ENCODE results near the gene AIFM3.
"Not testable (repeated sequence)": the region's sequence is repeated elsewhere in the genome, so short reads cannot be mapped to it uniquely, and the experiment has no call there.

The AIFM3 gene

DNA sequence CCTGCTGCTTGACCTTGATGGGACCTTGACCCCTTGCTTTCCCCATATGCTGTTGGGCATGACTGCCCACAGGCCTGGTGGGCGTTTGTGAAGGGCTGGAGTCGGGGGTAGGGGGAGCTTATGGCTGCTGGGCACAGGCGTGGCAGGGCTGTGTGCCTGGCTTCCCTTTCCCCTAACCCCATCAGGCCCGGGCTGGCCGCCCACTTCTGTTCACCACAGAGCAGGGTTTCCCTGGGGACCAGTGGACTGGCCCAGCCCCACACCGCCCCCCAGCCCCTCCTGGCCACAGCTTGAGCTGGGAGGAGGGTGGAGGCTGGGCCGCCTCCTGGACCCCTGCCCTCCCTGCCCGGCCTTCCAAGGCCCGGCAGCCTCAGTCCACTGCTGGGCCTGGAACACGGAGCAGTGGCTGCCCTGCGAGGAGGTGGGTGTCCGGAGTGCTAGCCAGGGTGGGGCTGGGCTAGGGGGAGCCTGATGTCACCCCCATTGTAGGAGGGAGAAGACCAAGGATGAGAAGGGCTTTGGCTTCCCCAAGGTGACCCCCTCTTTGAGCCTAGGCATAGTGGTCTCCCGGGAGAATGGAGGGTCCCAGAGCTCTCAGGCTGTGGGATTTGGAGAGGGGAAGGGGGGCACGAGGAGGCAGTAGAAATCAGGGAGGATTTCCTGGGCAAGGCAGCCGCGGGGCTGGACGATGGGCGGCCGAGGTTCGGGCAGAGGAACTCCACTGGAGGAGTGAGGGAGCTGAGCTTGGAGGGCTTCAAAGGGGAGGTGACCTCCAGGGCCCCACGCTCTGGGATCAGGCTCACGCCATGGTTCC lies at the start of gene AIFM3:
AIFM3 (plus strand) TSS at position 373 of the 814 bp plus-strand sequence. CDS start 690 bp downstream, outside the sequence.
- no peak for DNase-seq (ENCODE audit: extremely low read depth in 1 of 2, low read depth in 1 of 2)

- no peak for DNase-seq (ENCODE audit: extremely low read depth in 1 of 2, low read depth in 1 of 2)
Observed at GRCh38 chr22:20918663-20919218, 48.3 kb upstream of the AIFM3 start.

DNA sequence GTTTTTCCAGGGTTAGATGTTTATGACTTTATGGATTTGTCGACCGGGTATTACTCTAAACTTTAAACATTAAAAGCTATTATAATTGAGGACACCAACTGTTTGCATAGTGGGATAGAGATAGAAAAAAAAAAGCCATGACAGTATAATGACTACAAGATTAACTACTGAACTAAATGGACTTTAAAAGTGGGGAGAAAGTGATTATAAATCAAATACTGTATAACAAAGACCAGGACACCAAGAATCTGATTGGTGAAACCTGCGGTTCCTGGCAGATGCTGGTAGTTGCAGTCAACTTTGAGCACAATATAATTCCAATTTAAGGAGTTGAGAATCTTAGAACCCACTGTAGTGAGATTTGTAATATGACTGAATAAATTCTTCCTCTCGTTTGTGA lies 47.3 kb upstream of the AIFM3 start:
- no peak for DNase-seq (ENCODE audit: extremely low read depth in 1 of 2, low read depth in 1 of 2)

DNA sequence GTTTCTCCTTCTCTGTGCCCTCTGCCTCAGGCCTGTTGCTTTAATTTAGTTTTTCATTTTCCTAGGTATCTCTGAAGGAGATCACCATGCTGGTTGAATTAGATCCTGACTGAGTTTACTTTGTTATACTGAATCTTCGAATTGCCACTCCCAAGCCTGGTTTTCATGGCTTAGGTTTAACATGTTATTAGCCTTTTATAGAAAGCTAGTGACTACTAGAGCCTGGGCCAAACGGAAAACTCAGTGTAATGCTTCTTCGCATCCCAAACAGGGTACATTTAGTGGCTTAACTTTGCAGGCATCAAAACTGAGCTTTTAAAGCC lies 46.2 kb upstream of the AIFM3 start:
- DNase-seq (ENCODE audit: extremely low read depth in 1 of 2, low read depth in 1 of 2) = no peak

GRCh38 chr22:20922141-20922751 lies 44.8 kb upstream of the AIFM3 start:
- no peak for DNase-seq (ENCODE audit: extremely low read depth in 1 of 2, low read depth in 1 of 2)

DNA sequence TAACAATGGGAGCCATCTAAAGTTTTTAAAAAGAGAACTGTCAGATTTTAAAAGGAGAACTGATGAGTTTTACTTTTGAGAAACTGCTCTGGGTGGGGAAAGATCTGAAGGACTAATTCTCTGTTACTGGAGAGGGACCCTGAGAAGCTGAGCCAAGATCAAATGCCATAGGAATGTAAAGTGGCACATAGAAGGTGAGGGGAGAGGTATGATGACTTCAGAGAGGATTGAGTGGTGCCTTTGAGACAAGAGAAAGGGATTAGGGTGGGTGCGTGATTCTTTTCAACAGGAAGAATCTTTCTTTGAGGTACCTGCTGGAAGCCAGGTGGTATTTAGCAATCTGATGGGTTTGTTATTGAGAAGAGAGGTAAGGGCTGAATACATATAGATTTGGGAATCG lies 40.8 kb upstream of the AIFM3 start:
- no peak for DNase-seq (ENCODE audit: extremely low read depth in 1 of 2, low read depth in 1 of 2)

DNA sequence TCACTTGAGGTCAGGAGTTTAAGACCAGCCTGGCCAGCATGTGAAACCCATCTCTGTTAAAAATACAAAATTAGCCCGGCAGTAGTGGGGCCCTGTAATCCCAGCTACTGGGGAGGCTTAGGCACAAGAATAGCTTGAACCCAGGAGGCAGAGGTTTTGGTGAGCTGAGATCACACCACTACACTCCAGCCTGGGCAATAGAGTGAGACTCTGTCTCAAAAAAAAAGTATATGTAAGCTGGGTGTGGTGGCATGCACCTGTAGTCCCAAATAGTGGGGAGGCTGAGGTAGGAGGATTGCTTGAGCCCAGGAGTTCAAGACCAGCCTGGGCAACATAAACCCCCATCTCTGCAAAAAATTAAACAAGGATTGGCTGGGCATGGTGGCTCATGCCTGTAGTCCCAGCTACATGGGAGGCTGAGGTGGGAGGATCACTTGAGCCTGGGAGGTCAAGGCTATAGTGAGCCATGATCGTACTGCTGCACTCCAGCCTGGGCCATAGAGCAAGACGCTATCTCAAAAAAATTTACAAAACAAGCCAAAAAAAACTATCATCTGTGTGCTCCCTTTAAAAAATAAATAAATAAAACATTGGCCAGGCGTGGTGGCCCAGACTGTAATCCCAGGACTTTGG lies 39.0 kb upstream of the AIFM3 start:
- no peak for DNase-seq (ENCODE audit: extremely low read depth in 1 of 2, low read depth in 1 of 2)

DNA sequence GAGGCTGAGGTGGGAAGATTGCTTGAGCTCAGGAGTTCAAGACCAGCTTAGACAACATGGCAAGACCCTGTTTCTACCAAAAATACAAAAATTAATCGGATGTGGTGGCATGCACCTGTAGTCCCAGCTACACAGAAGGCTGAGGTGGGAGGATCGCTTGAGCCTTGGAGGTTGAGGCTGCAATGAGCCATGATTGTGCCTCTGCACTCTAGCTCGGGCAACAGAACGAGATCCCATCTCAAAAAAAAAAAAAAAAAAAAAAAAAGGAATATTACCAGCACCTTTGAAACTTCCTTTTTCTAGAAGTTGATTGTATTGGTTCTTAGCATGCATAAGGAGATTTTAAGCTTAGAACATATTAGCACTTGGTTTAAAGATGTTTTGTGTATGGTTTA lies 38.5 kb upstream of the AIFM3 start:
- no peak for DNase-seq (ENCODE audit: extremely low read depth in 1 of 2, low read depth in 1 of 2)

GRCh38 chr22:20930004-20930403 lies 37.1 kb upstream of the AIFM3 start:
- no peak for DNase-seq (ENCODE audit: extremely low read depth in 1 of 2, low read depth in 1 of 2)

DNA sequence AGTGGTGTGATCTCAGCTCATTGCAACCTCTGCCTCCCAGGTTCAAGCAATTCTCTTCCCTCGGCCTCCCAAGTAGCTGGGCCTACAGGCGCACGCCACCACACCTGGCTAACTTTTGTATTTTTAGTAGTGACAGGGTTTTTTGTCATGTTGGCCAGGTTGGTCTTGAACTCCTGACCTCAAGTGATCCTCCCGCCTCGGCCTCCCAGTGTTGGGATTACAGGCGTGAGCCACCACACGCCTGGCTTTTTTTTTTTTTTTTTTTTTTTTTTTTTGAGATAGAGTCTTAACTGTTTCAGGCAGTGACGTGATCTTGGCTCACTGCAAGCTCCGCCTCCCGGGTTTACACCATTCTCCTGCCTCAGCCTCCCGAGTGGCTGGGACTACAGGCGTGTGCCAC lies 36.6 kb upstream of the AIFM3 start:
- DNase-seq (ENCODE audit: extremely low read depth in 1 of 2, low read depth in 1 of 2) = not testable (repeated sequence)

DNA sequence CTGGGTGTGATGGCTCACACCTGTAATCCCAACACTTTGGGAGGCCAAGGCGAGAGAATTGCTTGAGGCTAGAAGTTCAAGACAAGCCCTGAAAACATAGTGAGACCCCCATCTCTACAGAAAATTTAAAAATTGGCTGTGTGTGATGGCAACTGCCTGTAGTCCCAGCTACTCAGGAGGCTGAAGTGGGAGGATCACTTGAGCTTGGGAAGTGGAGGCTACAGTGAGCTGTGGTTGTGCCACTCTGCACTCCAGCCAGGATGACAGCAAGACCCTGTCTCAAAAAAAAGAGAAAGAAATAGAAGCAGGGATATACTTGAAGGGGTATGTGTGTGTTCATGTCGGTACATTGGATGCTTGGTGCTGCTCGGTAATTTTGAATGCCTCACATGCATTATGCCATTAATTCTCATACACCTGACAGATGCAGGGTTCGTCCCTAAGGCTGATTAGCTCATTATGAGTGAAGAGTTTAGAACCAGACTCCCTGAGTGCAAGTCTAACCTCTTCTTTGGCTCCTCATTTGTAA lies 35.9 kb upstream of the AIFM3 start:
- DNase-seq (ENCODE audit: extremely low read depth in 1 of 2, low read depth in 1 of 2) = no peak

- no peak for DNase-seq (ENCODE audit: extremely low read depth in 1 of 2, low read depth in 1 of 2)
Observed at GRCh38 chr22:20933910-20934309, 33.1 kb upstream of the AIFM3 start.

- not testable (repeated sequence) for DNase-seq (ENCODE audit: extremely low read depth in 1 of 2, low read depth in 1 of 2)
Observed at GRCh38 chr22:20935049-20935448, 32.0 kb upstream of the AIFM3 start.

GRCh38 chr22:20935780-20936539 lies 31.1 kb upstream of the AIFM3 start:
- not testable (repeated sequence) for DNase-seq (ENCODE audit: extremely low read depth in 1 of 2, low read depth in 1 of 2)

DNA sequence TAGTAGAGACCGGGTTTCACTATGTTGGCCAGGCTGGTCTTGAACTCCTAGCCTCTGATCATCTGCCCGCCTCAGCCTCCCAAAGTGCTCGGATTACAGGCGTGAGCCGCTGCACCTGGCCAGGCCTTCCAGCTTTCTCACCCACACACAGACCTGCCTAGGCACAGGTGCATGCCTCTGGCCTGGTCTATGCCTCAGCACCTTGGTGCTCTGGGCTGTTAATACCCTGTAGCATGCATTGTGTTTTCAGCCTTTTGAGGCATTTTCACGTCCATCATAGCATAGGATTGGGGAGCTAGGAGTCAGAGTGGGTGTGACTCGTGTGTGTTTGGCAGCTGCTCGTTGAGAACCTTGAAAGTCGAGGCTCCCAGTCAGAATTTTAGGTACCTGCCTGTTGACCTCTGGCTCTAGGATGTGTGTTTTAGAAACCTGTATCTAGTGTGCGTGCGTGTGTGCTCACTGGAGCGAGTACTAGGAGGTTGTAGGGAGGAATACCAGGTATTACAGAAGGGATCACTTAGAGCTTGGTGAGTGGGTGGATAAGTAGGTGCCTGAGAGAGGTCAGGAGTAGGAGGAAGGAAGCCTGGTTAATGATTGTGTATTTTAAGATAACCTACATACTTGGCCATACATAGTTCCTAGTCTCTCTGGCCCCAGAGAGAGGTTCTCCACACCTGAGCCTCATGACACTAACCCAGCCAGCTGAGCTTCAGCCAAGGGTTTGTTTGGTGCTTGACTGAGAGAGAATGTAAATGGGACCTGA lies 29.8 kb upstream of the AIFM3 start:
- no peak for DNase-seq (ENCODE audit: extremely low read depth in 1 of 2, low read depth in 1 of 2)

DNA sequence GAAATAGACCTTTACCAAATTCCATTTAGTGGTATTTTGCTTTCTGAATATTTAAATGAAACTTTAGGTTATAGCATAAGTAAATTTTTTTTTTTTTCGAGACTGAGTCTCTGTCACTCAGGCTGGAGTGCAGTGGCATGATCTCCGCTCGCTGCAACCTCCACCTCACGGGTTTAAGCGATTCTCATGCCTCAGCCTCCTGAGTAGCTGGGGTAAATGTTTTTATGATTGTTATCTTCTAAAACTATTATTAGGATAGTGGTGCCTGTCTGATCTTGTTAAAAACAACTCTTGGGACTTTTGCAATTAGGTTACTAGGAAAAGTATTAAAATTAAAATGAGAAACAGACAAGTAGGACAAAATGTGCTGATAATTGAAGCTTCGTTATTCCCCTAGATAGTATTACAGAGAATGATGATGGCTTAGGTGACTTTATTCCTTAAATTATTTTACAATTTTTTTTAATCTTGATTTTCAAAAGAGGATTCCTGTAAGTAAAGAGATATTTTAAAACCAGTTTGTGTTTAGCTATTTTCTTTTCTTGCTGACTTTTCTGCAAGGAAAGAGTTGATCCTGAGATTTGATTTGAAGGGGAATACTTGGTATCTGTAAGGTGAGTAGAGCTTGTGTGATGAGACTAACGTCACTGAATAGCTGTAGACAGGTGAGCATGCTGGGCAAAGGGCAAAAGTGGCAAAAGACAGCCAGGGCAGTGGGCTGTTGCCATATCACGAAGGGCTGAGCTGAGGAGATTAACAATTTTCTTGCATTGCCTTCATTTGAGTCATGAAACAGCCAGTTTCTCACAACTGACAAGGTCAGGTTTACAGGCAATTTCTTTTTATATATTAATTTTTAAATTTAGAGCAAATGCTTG lies 29.0 kb upstream of the AIFM3 start:
- no peak for DNase-seq (ENCODE audit: extremely low read depth in 1 of 2, low read depth in 1 of 2)

DNA sequence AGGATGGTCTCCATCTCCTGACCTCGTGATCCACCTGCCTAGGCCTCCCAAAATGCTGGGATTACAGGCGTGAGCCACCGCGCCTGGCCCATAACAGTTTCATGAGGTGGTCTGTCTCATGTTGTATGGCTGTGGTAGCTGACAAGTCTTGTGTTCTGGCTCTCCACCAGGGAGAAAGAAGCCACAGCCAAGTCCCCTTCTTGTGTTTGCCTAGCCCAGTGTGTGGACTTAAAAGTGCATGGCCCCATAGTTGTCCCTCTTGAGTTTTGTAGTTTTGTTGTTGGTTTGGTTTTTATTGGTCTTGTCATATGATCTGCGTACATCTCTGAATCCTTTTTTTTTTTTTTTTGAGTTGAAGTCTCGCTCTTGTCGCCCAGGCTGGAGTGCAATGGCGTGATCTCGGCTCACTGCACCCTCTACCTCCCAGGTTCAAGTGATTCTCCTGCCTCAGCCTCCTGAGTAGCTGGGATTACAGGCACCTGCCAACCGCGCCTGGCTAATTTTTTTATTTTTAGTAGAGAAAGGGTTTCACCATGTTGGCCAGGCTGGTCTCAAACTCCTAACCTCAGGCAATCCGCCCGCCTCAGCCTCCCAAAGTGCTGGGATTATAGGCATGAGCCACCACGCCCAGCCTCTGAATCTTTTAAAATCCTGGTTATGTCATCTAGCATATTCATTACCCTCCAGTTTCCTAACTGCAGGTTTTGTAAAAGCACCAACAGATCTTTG lies 27.4 kb upstream of the AIFM3 start:
- DNase-seq (ENCODE audit: extremely low read depth in 1 of 2, low read depth in 1 of 2) = not testable (repeated sequence)

DNA sequence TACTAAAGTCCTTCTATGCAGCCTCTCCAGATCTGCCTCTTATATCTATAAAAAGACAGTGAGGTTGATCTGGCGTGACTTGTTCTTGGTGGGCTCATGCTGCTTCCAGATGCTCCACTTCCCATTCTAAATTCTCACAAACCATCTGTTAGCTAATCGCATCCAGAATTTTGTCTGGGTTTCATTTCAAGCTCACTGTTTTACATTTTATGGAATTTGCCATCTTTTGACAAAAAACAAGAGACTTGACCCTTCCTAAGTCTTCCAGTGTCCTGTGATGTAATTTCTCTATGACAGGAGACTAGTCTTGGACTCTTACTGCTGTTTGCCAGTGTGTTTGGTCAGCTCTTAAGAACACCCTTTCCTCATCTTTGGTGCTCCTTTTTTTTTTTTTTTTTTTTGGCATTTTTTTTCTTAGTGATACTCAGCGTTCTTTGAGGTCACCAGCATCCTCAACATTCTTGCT lies 26.8 kb upstream of the AIFM3 start:
- no peak for DNase-seq (ENCODE audit: extremely low read depth in 1 of 2, low read depth in 1 of 2)

All from stimulated activated CD8-positive, alpha-beta memory T cell treated with anti-CD3 and anti-CD28 coated beads, Interleukin-7, amount 100 ng/mL, for 48 hours (primary cell).